GM19328 (cell line): Measurements from ENCODE around the gene KRT86.
"Not testable (repeated sequence)": the region's sequence is repeated elsewhere in the genome, so short reads cannot be mapped to it uniquely, and the experiment has no call there.

Experiments
- ATAC-seq: cut with Tn5 transposase; IDR thresholded peaks from one replicate; pipeline ENCODE4 v1.9.1; 2021; ENCODE audit warnings: mild to moderate bottlenecking, moderate library complexity; ENCODE audit not compliant: unreplicated experiment

KRT86 gene

DNA sequence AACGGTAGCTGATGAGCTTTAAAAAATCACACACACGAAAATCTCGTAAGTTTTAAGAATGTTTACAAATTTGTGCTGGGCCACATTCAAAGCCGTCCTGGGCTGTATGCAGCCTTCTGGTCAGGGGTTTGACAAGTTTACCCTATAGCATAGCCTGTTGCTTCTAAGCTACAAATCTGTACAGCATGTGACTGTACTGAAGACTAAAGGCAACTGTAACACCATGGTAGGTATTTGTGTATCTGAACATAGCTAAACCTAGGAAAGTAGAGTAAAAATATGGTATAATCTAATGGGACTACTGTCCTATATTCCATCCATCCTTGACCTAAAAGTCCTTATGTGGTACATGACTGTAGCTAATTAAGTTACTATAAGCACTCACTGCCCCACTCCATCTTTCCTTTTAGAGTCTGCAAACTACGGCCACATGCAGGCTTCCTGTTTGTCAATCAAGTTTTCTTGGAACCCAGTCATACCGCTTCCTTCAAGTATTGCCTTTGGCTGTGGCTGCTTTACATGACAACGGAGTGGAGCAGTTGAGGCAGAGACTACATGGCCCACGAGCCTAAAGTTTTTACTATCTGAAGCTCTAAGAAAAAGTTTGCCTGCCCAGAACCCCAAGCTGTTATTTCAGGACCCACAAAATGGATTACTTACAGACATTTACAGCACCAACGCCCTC is 22.9 kb upstream of the KRT86 start:
- no peak for ATAC-seq

DNA sequence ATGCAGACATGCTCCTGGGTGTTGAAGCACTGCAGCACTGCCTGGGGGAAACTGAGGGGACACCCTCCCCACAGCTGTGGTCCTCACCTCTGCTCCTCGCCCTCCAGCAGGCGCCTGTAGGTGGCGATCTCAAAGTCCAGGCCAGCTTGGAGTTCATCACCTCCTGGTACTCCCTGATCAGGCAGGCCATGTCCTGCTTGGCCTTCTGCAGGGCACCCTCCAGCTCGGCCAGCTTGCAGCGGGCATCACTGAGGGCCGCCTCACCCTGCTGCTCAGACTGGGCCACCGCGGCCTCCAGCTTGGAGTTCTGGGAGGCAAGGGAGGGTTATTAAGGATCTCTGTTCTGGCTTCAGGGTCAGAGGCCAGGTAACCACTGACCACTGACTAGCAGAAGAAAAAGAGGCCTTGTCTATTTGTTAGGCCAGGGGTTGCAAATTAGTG is 22.2 kb upstream of the KRT86 start:
- not testable (repeated sequence) for ATAC-seq

GRCh38 chr12:52252728-52253343 is 21.6 kb upstream of the KRT86 start:
- no peak for ATAC-seq

DNA sequence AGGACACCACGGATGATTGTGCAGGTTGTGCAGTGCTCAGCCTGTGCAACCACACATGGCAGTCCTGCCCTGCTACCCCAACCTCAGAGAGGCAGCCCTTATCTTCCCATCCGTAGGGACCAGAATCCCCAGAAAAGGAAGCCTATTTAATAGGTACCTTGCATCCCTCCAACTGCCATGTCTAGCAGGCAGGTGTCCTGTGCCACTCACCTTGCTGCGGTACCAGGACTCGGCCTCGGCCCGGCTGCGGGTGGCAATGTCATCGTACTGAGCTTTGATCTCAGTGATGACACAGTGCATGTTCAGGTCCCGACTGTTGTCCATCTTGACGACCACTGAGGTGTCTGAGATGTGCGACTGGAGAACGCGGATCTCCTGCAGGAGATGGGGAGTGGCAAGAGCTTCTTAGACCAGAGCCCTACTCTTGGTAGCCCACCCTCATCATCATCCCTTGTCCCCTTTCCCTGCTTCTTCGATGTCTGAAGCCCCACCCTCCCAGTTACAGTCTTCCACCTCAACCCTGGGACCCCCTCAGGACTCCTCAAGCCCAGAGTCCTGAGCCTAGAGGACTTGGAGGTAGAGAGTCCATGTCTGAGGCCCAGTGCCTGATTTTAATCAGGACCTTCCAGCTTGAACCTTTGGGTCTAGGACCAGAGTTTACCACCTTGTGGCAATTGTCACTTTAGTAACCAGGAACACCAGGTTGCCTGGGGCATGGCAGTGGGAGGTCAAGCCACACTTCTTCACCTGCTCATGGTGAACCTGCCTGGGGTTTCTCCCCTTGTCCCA is 20.9 kb upstream of the KRT86 start:
- ATAC-seq, result no peak

- no peak for ATAC-seq
Measured at GRCh38 chr12:52254180-52254964, 20.1 kb upstream of the KRT86 start.

- ATAC-seq, result no peak
Measured at GRCh38 chr12:52254965-52255751, 19.3 kb upstream of the KRT86 start.

GRCh38 chr12:52255926-52256583 is 18.4 kb upstream of the KRT86 start:
- ATAC-seq, result no peak

GRCh38 chr12:52256584-52256935 is 17.9 kb upstream of the KRT86 start:
- no peak for ATAC-seq

DNA sequence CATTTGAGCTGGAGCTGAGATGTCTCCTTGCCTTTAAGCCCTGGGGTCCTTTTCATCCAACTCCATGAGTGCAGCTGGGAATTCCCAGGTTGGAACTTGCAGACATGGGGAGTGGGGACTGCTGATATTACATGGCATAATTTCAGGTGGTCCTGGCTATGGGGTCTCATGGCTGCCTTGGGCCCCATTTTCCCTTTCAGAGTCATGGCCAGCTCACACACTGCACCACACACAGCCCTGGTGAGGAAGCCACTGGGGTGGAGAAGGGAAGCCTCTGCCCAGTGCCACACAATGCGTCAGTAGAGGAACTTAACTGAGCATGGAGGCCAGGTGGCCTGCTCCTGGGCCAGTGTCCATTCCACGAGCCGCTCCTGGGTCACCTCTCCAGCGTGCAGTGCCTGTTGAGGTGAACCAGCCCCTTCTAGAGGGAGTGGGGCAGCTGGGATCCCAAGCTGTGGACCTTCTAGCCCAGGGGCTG is 17.3 kb upstream of the KRT86 start:
- no peak for ATAC-seq

DNA sequence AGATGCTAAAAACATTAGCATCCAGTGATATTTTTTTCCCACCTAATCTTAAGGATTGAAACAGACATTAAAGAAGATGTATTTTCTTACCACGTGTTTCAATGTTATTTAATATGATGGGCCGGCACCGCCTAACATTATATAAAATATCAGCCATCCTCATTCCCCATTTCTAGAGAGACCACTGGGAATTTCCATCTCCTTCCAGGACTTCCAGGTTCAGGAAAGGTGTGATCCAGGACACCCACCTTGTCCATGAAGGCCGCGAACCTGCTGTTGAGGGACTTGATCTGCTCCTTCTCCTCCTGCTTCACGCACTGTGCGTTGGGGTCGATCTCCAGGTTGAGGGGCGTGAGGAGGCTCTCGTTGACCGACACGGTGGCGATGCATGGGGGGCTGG is 16.5 kb upstream of the KRT86 start:
- ATAC-seq, result not testable (repeated sequence)

DNA sequence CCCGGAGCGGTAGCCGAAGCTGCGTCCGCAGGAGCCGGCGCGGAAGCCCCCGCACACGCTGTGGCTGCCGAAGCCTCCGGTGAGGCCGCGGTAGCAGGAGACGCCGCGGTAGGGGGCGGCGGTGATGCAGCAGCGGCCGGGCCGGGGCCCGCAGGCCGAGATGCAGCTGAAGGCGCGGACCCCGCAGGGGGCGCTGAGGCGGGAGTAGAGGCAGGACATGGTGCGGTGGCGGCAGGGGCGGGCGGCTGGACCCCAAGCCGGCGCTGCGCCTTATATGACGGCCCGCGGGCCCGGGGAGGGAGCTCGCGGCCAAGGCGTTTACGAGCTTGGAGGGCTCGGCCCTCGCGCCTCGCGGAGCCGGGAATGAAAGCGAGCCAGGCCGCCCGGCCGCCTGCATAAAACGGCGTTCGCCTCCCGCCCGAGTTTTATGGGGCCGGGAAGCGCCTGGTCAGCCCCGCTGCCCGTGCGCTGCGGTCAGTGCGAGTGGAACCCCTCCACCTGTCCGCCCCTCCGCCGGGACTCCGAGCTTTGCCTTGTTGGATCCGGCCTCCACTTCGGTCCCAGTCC is 16.0 kb upstream of the KRT86 start:
- ATAC-seq, result no peak

DNA sequence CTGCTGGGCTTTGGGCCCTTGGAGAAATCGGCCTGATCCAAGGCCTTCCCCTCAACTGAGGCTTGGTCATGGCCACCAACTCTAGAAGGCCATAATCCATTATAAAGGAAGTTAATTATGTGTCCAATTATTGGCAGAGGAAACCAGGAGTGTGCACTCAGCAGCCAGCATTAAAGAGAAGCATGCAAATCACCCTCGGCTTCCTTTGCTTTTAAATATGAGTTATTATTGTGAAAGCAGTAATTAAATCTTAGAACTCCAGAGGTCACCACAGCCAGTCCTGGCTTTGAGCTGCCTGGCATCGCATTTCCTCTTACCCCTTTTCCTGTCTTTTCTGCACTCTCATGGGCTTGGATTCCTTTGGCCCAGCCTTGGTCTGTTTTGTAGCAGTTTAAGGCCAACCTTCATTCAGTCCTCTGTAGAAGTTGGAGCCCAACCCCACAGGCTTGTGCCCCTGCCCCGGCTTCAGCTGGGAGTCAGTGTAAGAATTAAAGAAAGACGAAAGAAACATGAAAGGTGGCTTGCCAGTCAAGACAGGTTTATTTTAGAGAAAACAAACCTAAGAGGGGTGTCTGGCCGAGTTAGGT is 14.7 kb upstream of the KRT86 start:
- ATAC-seq, result no peak

DNA sequence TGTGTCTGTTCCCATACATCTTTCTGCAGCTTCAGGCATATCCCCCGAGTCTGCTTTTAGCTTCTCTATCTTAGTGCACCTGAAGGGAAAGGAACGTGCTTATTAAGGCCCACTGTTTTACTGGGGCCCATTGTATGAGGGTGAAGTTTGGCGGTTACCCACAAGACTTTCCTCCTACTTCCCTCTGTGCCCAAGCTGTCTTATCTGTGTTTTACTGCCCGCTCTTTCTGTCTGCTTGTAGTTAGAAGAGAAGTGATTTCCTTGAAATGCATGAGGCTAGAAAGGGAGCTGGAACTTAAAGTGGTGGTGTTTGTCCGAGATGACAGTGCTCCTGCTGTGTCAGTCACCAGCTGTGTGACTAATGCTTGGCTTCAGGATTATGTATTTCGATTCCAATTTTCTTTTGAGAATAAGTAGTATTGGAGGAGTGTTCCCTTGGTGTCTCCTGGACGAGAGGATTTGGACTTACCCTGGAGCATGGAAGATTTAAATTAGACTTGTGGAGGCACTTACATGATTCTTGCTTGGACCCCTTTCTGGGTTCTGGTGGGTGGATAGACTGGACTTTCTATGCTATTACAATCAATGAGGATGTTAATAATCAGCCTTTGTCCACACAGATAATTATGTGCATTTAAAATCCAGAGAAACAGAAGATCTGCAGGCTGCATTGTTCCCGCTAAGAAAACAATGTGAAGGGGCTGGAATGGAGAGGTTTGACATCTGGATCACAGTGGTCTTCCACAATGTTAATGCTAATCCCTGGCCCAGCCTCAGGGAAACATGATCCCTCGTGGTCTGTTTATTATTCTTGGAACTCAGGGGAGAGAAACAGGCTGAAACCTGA is 13.9 kb upstream of the KRT86 start:
- ATAC-seq, result no peak

DNA sequence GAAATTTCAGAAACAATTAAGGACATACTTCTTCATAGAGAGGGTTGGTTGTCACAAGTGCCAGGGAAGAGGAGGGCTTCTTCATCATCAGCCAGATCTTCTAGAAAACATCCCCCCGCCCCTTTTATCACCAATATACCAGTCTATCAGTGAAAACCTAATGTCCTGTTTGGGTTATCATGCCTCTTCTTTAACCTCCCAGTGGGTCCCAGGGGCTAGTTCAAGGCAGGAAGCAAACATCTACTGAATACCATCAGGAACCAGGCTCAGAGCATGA is 13.3 kb upstream of the KRT86 start:
- no peak for ATAC-seq

GRCh38 chr12:52262286-52262685 is 12.2 kb upstream of the KRT86 start:
- no peak for ATAC-seq

DNA sequence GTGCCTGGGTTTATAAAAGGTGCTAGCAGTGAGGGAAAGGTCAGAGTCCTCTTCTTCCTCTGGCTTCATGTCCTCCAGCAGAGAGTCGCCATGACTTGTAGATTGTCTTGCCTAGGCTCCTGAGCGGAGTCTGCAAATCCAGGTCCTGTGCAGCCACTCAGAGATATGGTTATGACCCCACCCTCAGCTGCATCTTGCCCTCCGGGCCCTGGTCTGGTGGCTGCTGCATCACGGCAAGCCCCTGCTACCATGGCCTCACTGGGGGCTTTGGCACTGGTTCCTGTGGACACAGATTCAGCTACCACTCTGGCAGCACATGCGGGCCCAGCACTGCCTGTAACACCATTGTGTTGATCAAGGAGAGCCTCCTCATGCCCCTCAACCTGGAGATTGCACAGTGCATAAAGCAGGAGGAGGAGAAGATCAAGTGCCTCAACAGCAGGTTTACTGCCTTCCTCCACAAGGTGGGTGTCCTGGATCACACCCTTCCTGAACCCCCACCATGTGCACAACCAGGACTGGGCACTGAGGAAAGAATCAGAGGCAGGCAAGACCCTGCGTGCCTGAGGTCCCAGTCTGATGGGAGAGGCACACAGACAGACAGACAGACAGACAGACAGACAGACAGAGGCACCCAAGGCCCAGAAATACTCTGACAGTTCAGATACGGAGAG is 10.5 kb upstream of the KRT86 start:
- no peak for ATAC-seq

- ATAC-seq, result no peak
Measured at GRCh38 chr12:52264435-52264825, 10.0 kb upstream of the KRT86 start.

- no peak for ATAC-seq
Measured at GRCh38 chr12:52266514-52266913, 7.9 kb upstream of the KRT86 start.
